Activated T-cell treated with anti-CD3 and anti-CD28 coated beads for 48 hours (primary cell): ENCODE measurements around the gene DIP2C.
"Not testable (repeated sequence)": the region's sequence is repeated elsewhere in the genome, so short reads cannot be mapped to it uniquely, and the experiment has no call there.

Source experiments
- DNase-seq: peaks from one replicate; pipeline ENCODE4 v3.0.0-alpha.2; 2020; ENCODE audit warnings: low read depth

Gene DIP2C

GRCh38 chr10:442209-442608 is 247.3 kb downstream of the DIP2C start:
- no peak for DNase-seq

GRCh38 chr10:441659-442058 is 247.8 kb downstream of the DIP2C start:
- no peak for DNase-seq

GRCh38 chr10:440127-440526 is 249.3 kb downstream of the DIP2C start:
- DNase-seq, result no peak

GRCh38 chr10:437698-438490 is 251.6 kb downstream of the DIP2C start:
- no peak for DNase-seq

GRCh38 chr10:436911-437665 is 252.4 kb downstream of the DIP2C start:
- DNase-seq, result no peak

GRCh38 chr10:436013-436697 is 253.3 kb downstream of the DIP2C start:
- no peak for DNase-seq

- DNase-seq, result no peak
Observed at GRCh38 chr10:435397-435796, 254.1 kb downstream of the DIP2C start.

- DNase-seq, result no peak
Observed at GRCh38 chr10:429696-430095, 259.8 kb downstream of the DIP2C start.

GRCh38 chr10:427761-428519 is 261.5 kb downstream of the DIP2C start:
- no peak for DNase-seq

GRCh38 chr10:425365-425764 is 264.1 kb downstream of the DIP2C start:
- peak; percentile 6 for DNase-seq

- not testable (repeated sequence) for DNase-seq
Observed at GRCh38 chr10:424724-425123, 264.7 kb downstream of the DIP2C start.

GRCh38 chr10:423178-423577 is 266.3 kb downstream of the DIP2C start:
- no peak for DNase-seq

- DNase-seq, result no peak
Observed at GRCh38 chr10:422675-423074, 266.8 kb downstream of the DIP2C start.

GRCh38 chr10:422241-422640 is 267.2 kb downstream of the DIP2C start:
- no peak for DNase-seq

- no peak for DNase-seq
Observed at GRCh38 chr10:421170-421569, 268.3 kb downstream of the DIP2C start.

GRCh38 chr10:420154-421121 is 269.0 kb downstream of the DIP2C start:
- no peak for DNase-seq

- DNase-seq, result no peak
Observed at GRCh38 chr10:418894-419293, 270.6 kb downstream of the DIP2C start.

GRCh38 chr10:418226-418625 is 271.2 kb downstream of the DIP2C start:
- no peak for DNase-seq

- DNase-seq, result no peak
Observed at GRCh38 chr10:416091-416515, 273.4 kb downstream of the DIP2C start.

GRCh38 chr10:413662-414071 is 275.8 kb downstream of the DIP2C start:
- no peak for DNase-seq

- DNase-seq, result no peak
Observed at GRCh38 chr10:412109-412508, 277.4 kb downstream of the DIP2C start.
